Endodermal cell (in vitro differentiated cells): ENCODE measurements around the gene DNAJB13. TPM values are rescaled to one million over a fixed set of nuclear protein-coding genes. Genes with fewer than 3 reads are reported as not detected.

Source experiments
- DNase-seq: peaks from one replicate; pipeline ENCODE4 v3.0.0-alpha.2; 2017
- H3K27ac ChIP-seq: 2 replicates; pipeline ENCODE4 v1.5.1; 2013; ENCODE audit warnings: mild to moderate bottlenecking, low read depth, low read length, moderate library complexity
- H3K27me3 ChIP-seq: 2 replicates; pipeline ENCODE4 v1.6.1; 2013; ENCODE audit warnings: mild to moderate bottlenecking, low read length, moderate library complexity; ENCODE audit not compliant: insufficient read depth, control insufficient read depth, poor library complexity, severe bottlenecking
- H3K36me3 ChIP-seq: 2 replicates; pipeline ENCODE4 v1.7.0; 2013; ENCODE audit warnings: mild to moderate bottlenecking, low read length, moderate library complexity; ENCODE audit not compliant: control insufficient read depth, insufficient read depth
- H3K4me1 ChIP-seq: one replicate; pipeline ENCODE4 v1.7.0; 2013; ENCODE audit warnings: low read length; ENCODE audit not compliant: control insufficient read depth, insufficient read depth
- H3K4me3 ChIP-seq: 2 replicates; pipeline ENCODE4 v1.5.1; 2013; ENCODE audit warnings: mild to moderate bottlenecking, low read length, moderate library complexity
- H3K9ac ChIP-seq: 2 replicates; pipeline ENCODE4 v1.6.1; 2013; ENCODE audit warnings: mild to moderate bottlenecking, low read length, moderate library complexity; ENCODE audit not compliant: poor library complexity, severe bottlenecking; ENCODE audit errors: extremely low read depth
- H3K9me3 ChIP-seq: 2 replicates; pipeline ENCODE4 v1.6.1; 2013; ENCODE audit warnings: mild to moderate bottlenecking, low read length, moderate library complexity; ENCODE audit not compliant: control insufficient read depth
- H3K27ac Mint-ChIP-seq: 2 replicates; pipeline ENCODE4 v1.8.0; 2020; ENCODE audit warnings: mixed read lengths
- H3K27me3 Mint-ChIP-seq: 2 replicates; pipeline ENCODE4 v1.8.0; 2021; ENCODE audit warnings: mild to moderate bottlenecking, mixed read lengths; ENCODE audit not compliant: insufficient read depth
- H3K36me3 Mint-ChIP-seq: 2 replicates; pipeline ENCODE4 v1.8.0; 2020; ENCODE audit warnings: low read depth, mixed read lengths
- H3K4me1 Mint-ChIP-seq: 2 replicates; pipeline ENCODE4 v1.8.0; 2020; ENCODE audit warnings: mixed read lengths
- H3K4me3 Mint-ChIP-seq: 2 replicates; pipeline ENCODE4 v1.8.0; 2020; ENCODE audit warnings: mild to moderate bottlenecking, moderate library complexity, mixed read lengths
- H3K9me3 Mint-ChIP-seq: 2 replicates; pipeline ENCODE4 v1.8.0; 2020; ENCODE audit warnings: mild to moderate bottlenecking, mixed read lengths
- WGBS, 2 experiments: methylation state at CpG; one replicate each; pipeline versions ENCODE4 v1.1.5 to v1.1.7; 2013; ENCODE audit warnings: missing lambda C conversion rate in 2 of 2, mixed read lengths in 1 of 2; ENCODE audit not compliant: insufficient coverage in 1 of 2, insufficient read length in 1 of 2; 5-methylcytosine and 5-hydroxymethylcytosine counted together
- total RNA-seq, 2 donors: library from RNA; stranded (reverse); fragmentation: NEBNext Ultra II Directional in 1 of 2; extraction: Animal tissue kit (Norgen Biotek cat#: 25700) in 1 of 2; gene quantifications; 2 replicates in 1 of 2; 3 replicates in 1 of 2; pipeline ENCODE4 v1.2.1, GENCODE V29; 2021
- TF ChIP-seq, protein P1 (sequence below): fragments of 200-600 bp; sonication (generic); conservative IDR thresholded peaks from 2 replicates; pipeline ENCODE4 v1.5.0; 2021; ENCODE audit warnings: antibody characterized with exemption, mild to moderate bottlenecking

DNAJB13 gene
- total RNA-seq, 2 donors from 2014 or later: 0.44 to 1.2 TPM

GRCh38 chr11:73974604-73975478 lies 24.0 kb downstream of the DNAJB13 start:
- no peak overlapping the region for H3K4me3 Mint-ChIP-seq
- 91% methylated on average over 12 to 13 of the region's 13 CpGs for WGBS, 2 experiments
- H3K27ac Mint-ChIP-seq: no peak overlapping the region
- Histone ChIP-seq H3K4me3 (no peak overlapping the region), H3K9me3 (no peaks in the 10 kb centered on the region), H3K27me3 (no peaks in the 10 kb centered on the region), H3K36me3 (peaks cover 55% of the 10 kb centered on the region), H3K4me1 (no peaks in the 10 kb centered on the region), H3K9ac (no peak overlapping the region), H3K27ac (no peak overlapping the region)
- H3K27me3 Mint-ChIP-seq: no peaks in the 10 kb centered on the region
- H3K9me3 Mint-ChIP-seq: no peaks in the 10 kb centered on the region
- TF ChIP-seq, protein P1, sequence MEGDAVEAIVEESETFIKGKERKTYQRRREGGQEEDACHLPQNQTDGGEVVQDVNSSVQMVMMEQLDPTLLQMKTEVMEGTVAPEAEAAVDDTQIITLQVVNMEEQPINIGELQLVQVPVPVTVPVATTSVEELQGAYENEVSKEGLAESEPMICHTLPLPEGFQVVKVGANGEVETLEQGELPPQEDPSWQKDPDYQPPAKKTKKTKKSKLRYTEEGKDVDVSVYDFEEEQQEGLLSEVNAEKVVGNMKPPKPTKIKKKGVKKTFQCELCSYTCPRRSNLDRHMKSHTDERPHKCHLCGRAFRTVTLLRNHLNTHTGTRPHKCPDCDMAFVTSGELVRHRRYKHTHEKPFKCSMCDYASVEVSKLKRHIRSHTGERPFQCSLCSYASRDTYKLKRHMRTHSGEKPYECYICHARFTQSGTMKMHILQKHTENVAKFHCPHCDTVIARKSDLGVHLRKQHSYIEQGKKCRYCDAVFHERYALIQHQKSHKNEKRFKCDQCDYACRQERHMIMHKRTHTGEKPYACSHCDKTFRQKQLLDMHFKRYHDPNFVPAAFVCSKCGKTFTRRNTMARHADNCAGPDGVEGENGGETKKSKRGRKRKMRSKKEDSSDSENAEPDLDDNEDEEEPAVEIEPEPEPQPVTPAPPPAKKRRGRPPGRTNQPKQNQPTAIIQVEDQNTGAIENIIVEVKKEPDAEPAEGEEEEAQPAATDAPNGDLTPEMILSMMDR: no peak
- DNase-seq: no peak
- H3K4me1 Mint-ChIP-seq: peaks cover 4% of the 10 kb centered on the region
- peaks cover 56% of the 10 kb centered on the region for H3K36me3 Mint-ChIP-seq

- DNase-seq: no peak
- peaks cover 4% of the 10 kb centered on the region for H3K4me1 ChIP-seq
- H3K9me3 Mint-ChIP-seq: no peaks in the 10 kb centered on the region
- H3K27ac Mint-ChIP-seq: no peak overlapping the region
- peaks cover 10% of the 10 kb centered on the region for H3K4me1 Mint-ChIP-seq
- no peaks in the 10 kb centered on the region for H3K27me3 Mint-ChIP-seq
- H3K27ac ChIP-seq: no peak overlapping the region
- H3K4me3 ChIP-seq: no peak overlapping the region
- H3K4me3 Mint-ChIP-seq: no peak overlapping the region
- H3K36me3 ChIP-seq: peaks cover 60% of the 10 kb centered on the region
- H3K9me3 ChIP-seq: no peaks in the 10 kb centered on the region
- H3K9ac ChIP-seq: no peak overlapping the region
- no peaks in the 10 kb centered on the region for H3K27me3 ChIP-seq
- 94 to 100% methylated on average over 2 to 6 of the region's 6 CpGs for WGBS, 2 experiments
- H3K36me3 Mint-ChIP-seq: peaks cover 62% of the 10 kb centered on the region
- TF ChIP-seq, protein P1: no peak
Measured at GRCh38 chr11:73975479-73975757, 24.6 kb downstream of the DNAJB13 start.

DNA sequence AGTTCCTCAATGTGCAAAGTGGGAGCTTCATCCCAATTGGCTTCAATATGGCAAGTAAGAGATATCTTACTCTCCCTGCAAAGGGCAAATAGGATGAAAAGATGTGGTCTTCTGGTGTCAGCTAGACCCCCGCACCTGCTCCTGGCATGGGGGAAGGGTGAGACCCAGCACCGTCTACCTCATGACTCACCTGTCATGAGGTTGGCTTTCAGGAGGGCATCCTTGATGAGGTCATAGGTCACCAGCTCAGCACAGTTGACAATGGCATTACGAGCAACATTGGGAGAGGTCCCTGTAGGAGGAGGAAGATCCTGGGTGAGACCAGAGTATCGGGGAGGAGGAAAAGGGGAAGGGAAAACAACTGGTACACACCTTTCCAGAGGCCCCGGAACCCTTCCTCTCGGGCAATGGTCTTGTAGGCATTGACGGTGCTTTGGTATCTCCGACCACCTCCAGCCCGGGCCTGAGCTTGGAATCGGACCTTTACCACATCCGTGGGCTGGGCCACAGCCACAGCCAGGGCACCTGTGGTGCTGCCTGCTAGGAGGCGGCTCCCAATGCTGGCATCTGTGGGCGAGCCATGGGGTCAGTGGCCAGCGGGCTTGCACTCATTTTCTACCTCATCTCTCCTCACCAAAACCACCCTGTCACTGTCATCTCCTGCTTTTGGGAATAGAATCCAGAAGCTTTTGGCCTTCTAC lies 25.8 kb downstream of the DNAJB13 start:
- H3K9ac ChIP-seq: no peak overlapping the region
- no peak overlapping the region for H3K4me3 Mint-ChIP-seq
- DNase-seq: no peak
- no peaks in the 10 kb centered on the region for H3K27me3 Mint-ChIP-seq
- peaks cover 22% of the 10 kb centered on the region for H3K4me1 Mint-ChIP-seq
- H3K36me3 Mint-ChIP-seq: peaks cover 73% of the 10 kb centered on the region
- H3K4me3 ChIP-seq: no peak overlapping the region
- peaks cover 68% of the 10 kb centered on the region for H3K36me3 ChIP-seq
- H3K4me1 ChIP-seq: peaks cover 10% of the 10 kb centered on the region
- no peaks in the 10 kb centered on the region for H3K9me3 ChIP-seq
- no peaks in the 10 kb centered on the region for H3K9me3 Mint-ChIP-seq
- WGBS, 2 experiments: 81 to 94% methylated on average over 6 to 14 of the region's 14 CpGs
- no peak overlapping the region for H3K27ac ChIP-seq
- H3K27me3 ChIP-seq: no peaks in the 10 kb centered on the region
- no peak overlapping the region for H3K27ac Mint-ChIP-seq
- TF ChIP-seq, protein P1: no peak
